Activated naive CD8-positive, alpha-beta T cell treated with anti-CD3 and anti-CD28 coated beads for 36 hours (primary cell): Measurements from ENCODE around the gene UBA1. TPM values are rescaled to one million over a fixed set of nuclear protein-coding genes. Genes with fewer than 3 reads are reported as not detected.

Source experiments
- DNase-seq: peaks from one replicate; pipeline ENCODE4 v3.0.0; 2021
- H3K27ac Mint-ChIP-seq: one replicate; pipeline ENCODE4 v1.8.0; 2022; ENCODE audit warnings: mild to moderate bottlenecking, moderate library complexity, mixed read lengths
- H3K27me3 Mint-ChIP-seq: one replicate; pipeline ENCODE4 v1.8.0; 2022; ENCODE audit warnings: mild to moderate bottlenecking, mixed read lengths
- H3K36me3 Mint-ChIP-seq: one replicate; pipeline ENCODE4 v1.8.0; 2021; ENCODE audit warnings: mild to moderate bottlenecking, mixed read lengths
- H3K4me1 Mint-ChIP-seq: one replicate; pipeline ENCODE4 v1.8.0; 2021; ENCODE audit warnings: mixed read lengths
- H3K4me3 Mint-ChIP-seq: one replicate; pipeline ENCODE4 v1.8.0; 2022; ENCODE audit warnings: mild to moderate bottlenecking, moderate library complexity, mixed read lengths
- H3K9me3 Mint-ChIP-seq: one replicate; pipeline ENCODE4 v1.8.0; 2022; ENCODE audit warnings: mixed read lengths
- total RNA-seq, 2 experiments: library from RNA; stranded (reverse); gene quantifications; one replicate each; pipeline ENCODE4 v1.2.3, GENCODE V29; 2021

The UBA1 gene
- total RNA-seq, 2 experiments from 2014 or later = 219 to 227 TPM

- H3K27me3 Mint-ChIP-seq = no peaks in the 10 kb centered on the region
- no peaks in the 10 kb centered on the region for H3K9me3 Mint-ChIP-seq
- H3K4me1 Mint-ChIP-seq = peaks cover 44% of the 10 kb centered on the region
- H3K4me3 Mint-ChIP-seq = peak overlapping the region; percentile 92
- H3K36me3 Mint-ChIP-seq = peaks cover 17% of the 10 kb centered on the region
- peak overlapping the region; percentile 94 for H3K27ac Mint-ChIP-seq
- peak; percentile 53 for DNase-seq
Measured at GRCh38 chrX:47191331-47191730, 2.3 kb upstream of the UBA1 start.

- peaks cover 17% of the 10 kb centered on the region for H3K36me3 Mint-ChIP-seq
- no peaks in the 10 kb centered on the region for H3K27me3 Mint-ChIP-seq
- H3K27ac Mint-ChIP-seq = peak overlapping the region; percentile 94
- peaks cover 49% of the 10 kb centered on the region for H3K4me1 Mint-ChIP-seq
- H3K9me3 Mint-ChIP-seq = no peaks in the 10 kb centered on the region
- peak overlapping the region; percentile 92 for H3K4me3 Mint-ChIP-seq
- no peak for DNase-seq
Measured at GRCh38 chrX:47191806-47192401, 1.7 kb upstream of the UBA1 start.

DNA sequence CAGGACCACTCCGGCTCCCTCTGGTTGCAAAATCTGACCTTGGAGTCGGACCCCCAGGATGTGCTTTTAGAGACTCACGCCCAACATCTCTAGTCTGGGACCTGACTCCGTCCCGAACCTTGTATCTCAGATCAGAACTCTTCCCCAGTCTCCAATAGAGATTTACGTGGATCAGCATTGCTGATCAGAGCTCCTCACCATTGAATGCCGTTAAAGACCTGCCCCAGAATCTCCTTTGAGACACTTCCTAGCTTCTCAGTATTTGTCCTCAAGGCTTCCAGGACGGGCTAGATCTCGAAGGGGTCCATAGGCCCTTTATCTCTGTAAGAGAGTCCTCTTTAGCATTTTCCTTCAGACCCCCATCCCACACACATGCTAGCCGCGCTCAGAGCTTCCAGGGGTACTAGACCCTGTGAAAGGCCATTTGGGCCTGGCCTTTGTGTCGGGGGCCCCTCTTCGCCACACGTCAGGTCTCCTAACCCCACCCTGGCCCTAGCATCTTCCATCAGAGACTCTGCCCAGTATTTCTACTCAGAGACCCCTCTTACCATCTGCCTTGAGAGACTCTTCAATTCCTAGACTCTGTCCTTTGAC is 662 bp downstream of the UBA1 start:
- no peaks in the 10 kb centered on the region for H3K27me3 Mint-ChIP-seq
- DNase-seq = no peak
- peak overlapping the region; percentile 93 for H3K27ac Mint-ChIP-seq
- H3K4me3 Mint-ChIP-seq = peak overlapping the region; percentile 92
- H3K36me3 Mint-ChIP-seq = peaks cover 17% of the 10 kb centered on the region
- peaks cover 44% of the 10 kb centered on the region for H3K4me1 Mint-ChIP-seq
- H3K9me3 Mint-ChIP-seq = no peaks in the 10 kb centered on the region

- Mint-ChIP-seq H3K4me3 (peak overlapping the region; percentile 92), H3K27me3 (no peaks in the 10 kb centered on the region), H3K27ac (peak overlapping the region; percentile 82), H3K36me3 (peaks cover 19% of the 10 kb centered on the region), H3K4me1 (peaks cover 41% of the 10 kb centered on the region), H3K9me3 (no peaks in the 10 kb centered on the region)
- DNase-seq = no peak
Measured at GRCh38 chrX:47196098-47196497, 2.5 kb downstream of the UBA1 start.

GRCh38 chrX:47197526-47197925 is 3.9 kb downstream of the UBA1 start:
- peaks cover 39% of the 10 kb centered on the region for H3K4me1 Mint-ChIP-seq
- H3K27me3 Mint-ChIP-seq = no peaks in the 10 kb centered on the region
- peaks cover 29% of the 10 kb centered on the region for H3K36me3 Mint-ChIP-seq
- DNase-seq = no peak
- no peaks in the 10 kb centered on the region for H3K9me3 Mint-ChIP-seq
- H3K4me3 Mint-ChIP-seq = peak overlapping the region; percentile 92
- peak overlapping the region; percentile 82 for H3K27ac Mint-ChIP-seq

DNA sequence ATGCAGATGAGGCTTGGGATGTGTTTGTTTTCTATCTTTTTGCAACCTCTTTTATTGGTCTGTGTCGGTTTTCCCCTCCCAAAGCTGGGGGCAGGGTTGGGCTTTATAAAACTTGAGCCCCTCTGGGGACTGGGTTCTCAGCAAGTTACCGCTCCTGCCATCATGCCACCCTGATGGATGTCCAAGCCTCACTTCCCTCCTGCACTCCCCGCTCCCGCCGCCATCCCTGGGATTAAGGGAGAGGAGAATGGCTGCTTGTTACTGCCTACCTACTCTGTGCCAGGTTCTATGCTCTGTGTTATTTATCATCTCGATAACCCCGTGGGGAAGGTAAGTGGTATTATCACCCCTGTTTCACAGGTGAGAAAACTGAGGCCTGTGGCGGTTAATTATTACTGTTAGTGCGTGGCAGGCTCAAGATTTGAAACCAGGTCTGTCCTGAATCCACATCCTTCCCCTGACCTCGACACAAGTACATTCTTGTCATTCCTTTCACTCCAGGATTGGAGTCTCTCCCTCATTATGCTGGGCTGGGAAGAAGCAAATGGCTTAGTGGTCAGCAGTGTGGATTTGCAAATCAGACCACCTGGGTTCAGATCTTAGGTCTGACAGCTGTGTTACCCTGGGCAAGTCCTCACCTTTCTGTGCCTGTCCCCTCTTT is 4.5 kb downstream of the UBA1 start:
- H3K9me3 Mint-ChIP-seq = no peaks in the 10 kb centered on the region
- no peak for DNase-seq
- H3K4me1 Mint-ChIP-seq = peaks cover 34% of the 10 kb centered on the region
- peaks cover 29% of the 10 kb centered on the region for H3K36me3 Mint-ChIP-seq
- no peaks in the 10 kb centered on the region for H3K27me3 Mint-ChIP-seq
- H3K27ac Mint-ChIP-seq = peak overlapping the region; percentile 45
- H3K4me3 Mint-ChIP-seq = no peak overlapping the region

GRCh38 chrX:47198687-47199080 is 5.1 kb downstream of the UBA1 start:
- Mint-ChIP-seq H3K27me3 (no peaks in the 10 kb centered on the region), H3K27ac (peak overlapping the region; percentile 45), H3K36me3 (peaks cover 28% of the 10 kb centered on the region), H3K4me1 (peaks cover 31% of the 10 kb centered on the region), H3K9me3 (no peaks in the 10 kb centered on the region), H3K4me3 (no peak overlapping the region)
- DNase-seq = no peak

- Mint-ChIP-seq H3K4me3 (no peak overlapping the region), H3K4me1 (peaks cover 30% of the 10 kb centered on the region), H3K36me3 (peaks cover 25% of the 10 kb centered on the region), H3K27me3 (no peaks in the 10 kb centered on the region), H3K27ac (no peak overlapping the region), H3K9me3 (no peaks in the 10 kb centered on the region)
- no peak for DNase-seq
Measured at GRCh38 chrX:47199286-47199685, 5.7 kb downstream of the UBA1 start.

- Mint-ChIP-seq H3K27me3 (no peaks in the 10 kb centered on the region), H3K9me3 (no peaks in the 10 kb centered on the region), H3K27ac (peak overlapping the region; percentile 25), H3K4me1 (peaks cover 20% of the 10 kb centered on the region), H3K36me3 (peaks cover 19% of the 10 kb centered on the region), H3K4me3 (no peak overlapping the region)
- DNase-seq = no peak
Measured at GRCh38 chrX:47200385-47201150, 6.9 kb downstream of the UBA1 start.

- no peaks in the 10 kb centered on the region for H3K27me3 Mint-ChIP-seq
- H3K4me3 Mint-ChIP-seq = no peak overlapping the region
- H3K36me3 Mint-ChIP-seq = peaks cover 19% of the 10 kb centered on the region
- H3K4me1 Mint-ChIP-seq = peaks cover 11% of the 10 kb centered on the region
- no peaks in the 10 kb centered on the region for H3K9me3 Mint-ChIP-seq
- no peak for DNase-seq
- H3K27ac Mint-ChIP-seq = peak overlapping the region; percentile 31
Measured at GRCh38 chrX:47201345-47201944, 7.8 kb downstream of the UBA1 start.

- H3K36me3 Mint-ChIP-seq = peaks cover 15% of the 10 kb centered on the region
- DNase-seq = no peak
Measured at GRCh38 chrX:47202316-47202715, 8.7 kb downstream of the UBA1 start.

GRCh38 chrX:47202877-47203276 is 9.2 kb downstream of the UBA1 start:
- H3K36me3 Mint-ChIP-seq = peaks cover 15% of the 10 kb centered on the region
- no peak overlapping the region for H3K27ac Mint-ChIP-seq

More at GRCh38 chrX:47202316-47202715, 8.7 kb downstream of the UBA1 start:
- no peaks in the 10 kb centered on the region for H3K27me3 Mint-ChIP-seq
- H3K4me1 Mint-ChIP-seq = peaks cover 3% of the 10 kb centered on the region
- H3K27ac Mint-ChIP-seq = peak overlapping the region; percentile 16
- H3K9me3 Mint-ChIP-seq = no peaks in the 10 kb centered on the region
- H3K4me3 Mint-ChIP-seq = no peak overlapping the region

GRCh38 chrX:47204970-47205369 is 11.3 kb downstream of the UBA1 start:
- H3K4me3 Mint-ChIP-seq = no peak overlapping the region
- DNase-seq = no peak
- no peaks in the 10 kb centered on the region for H3K27me3 Mint-ChIP-seq
- no peaks in the 10 kb centered on the region for H3K4me1 Mint-ChIP-seq
- peaks cover 15% of the 10 kb centered on the region for H3K36me3 Mint-ChIP-seq
- no peaks in the 10 kb centered on the region for H3K9me3 Mint-ChIP-seq
- no peak overlapping the region for H3K27ac Mint-ChIP-seq

More at GRCh38 chrX:47202877-47203276, 9.2 kb downstream of the UBA1 start:
- H3K4me1 Mint-ChIP-seq = no peaks in the 10 kb centered on the region
- H3K9me3 Mint-ChIP-seq = no peaks in the 10 kb centered on the region
- H3K27me3 Mint-ChIP-seq = no peaks in the 10 kb centered on the region
- no peak overlapping the region for H3K4me3 Mint-ChIP-seq
- DNase-seq = no peak

- H3K4me3 Mint-ChIP-seq = no peak overlapping the region
- H3K4me1 Mint-ChIP-seq = no peaks in the 10 kb centered on the region
- DNase-seq = no peak
- H3K9me3 Mint-ChIP-seq = no peaks in the 10 kb centered on the region
- peaks cover 12% of the 10 kb centered on the region for H3K36me3 Mint-ChIP-seq
- H3K27ac Mint-ChIP-seq = peak overlapping the region; percentile 48
- H3K27me3 Mint-ChIP-seq = no peaks in the 10 kb centered on the region
Measured at GRCh38 chrX:47206316-47206715, 12.7 kb downstream of the UBA1 start.

- H3K9me3 Mint-ChIP-seq = no peaks in the 10 kb centered on the region
- DNase-seq = no peak
- H3K4me1 Mint-ChIP-seq = no peaks in the 10 kb centered on the region
- peaks cover 9% of the 10 kb centered on the region for H3K36me3 Mint-ChIP-seq
- no peaks in the 10 kb centered on the region for H3K27me3 Mint-ChIP-seq
- H3K27ac Mint-ChIP-seq = no peak overlapping the region
- H3K4me3 Mint-ChIP-seq = no peak overlapping the region
Measured at GRCh38 chrX:47208108-47208507, 14.5 kb downstream of the UBA1 start.
